ENCODE data around the gene TGIF1.
A peak's percentile ranks its signal among the peaks of the same experiment; 100 is the strongest.

GRCh38 chr18:3485153-3486149, 35.5 kb downstream of the TGIF1 start:
- TF ChIP-seq ETV6 (conservative IDR thresholded peaks at IDR 0.05 in 1 of 2, IDR thresholded peaks at IDR 0.05 in 1 of 2; ENCODE audit: borderline replicate concordance in 1 of 2, low read depth in 1 of 2) (peak in 1 of 2 experiments; percentile 39; a peak in 1 of 4 replicates), CTCF (IDR thresholded peaks at IDR 0.05 in 2 of 3, conservative IDR thresholded peaks at IDR 0.05 in 1 of 3; ENCODE audit: control insufficient read depth in 2 of 3, extremely low read depth in 1 of 3, insufficient read depth in 1 of 3, low read depth in 3 of 3, low read length in 3 of 3) (no peak), TBL1XR1 (IDR thresholded peaks at IDR 0.05; ENCODE audit: low read depth, low read length) (no peak), USF2 (IDR thresholded peaks at IDR 0.05; ENCODE audit: borderline replicate concordance, low read depth, low read length) (no peak), YY1 (IDR thresholded peaks at IDR 0.05; ENCODE audit: low read depth, low read length) (no peak), EZH2 (IDR thresholded peaks at IDR 0.05; ENCODE audit: borderline replicate concordance, control insufficient read depth, low read depth, low read length) (no peak), ZNF274 (IDR thresholded peaks at IDR 0.05; ENCODE audit: insufficient read depth, insufficient read length) (no peak), E2F4 (IDR thresholded peaks at IDR 0.05; ENCODE audit: low read depth, low read length) (no peak), NFYB (IDR thresholded peaks at IDR 0.05; ENCODE audit: insufficient read depth, low read depth, low read length) (no peak), ZNF24 (IDR thresholded peaks at IDR 0.05) (no peak), ESRRA (IDR thresholded peaks at IDR 0.05; ENCODE audit: low read length) (no peak), MAX (IDR thresholded peaks at IDR 0.05; ENCODE audit: low read depth, low read length) (no peak), POLR2A (IDR thresholded peaks at IDR 0.05; ENCODE audit: low read depth, low read length) (no peak)

Data from GM12878 (cell line).